Measurements from ENCODE around the gene ABCE1. TPM values are rescaled to one million over a fixed set of nuclear protein-coding genes. Genes with fewer than 3 reads are reported as not detected.

The ABCE1 gene
- total and polyA plus RNA-seq, 2 of the 8 experiments (the other 6 are each of a cell fraction or from before 2014, with no cell fraction given), result 43.7 to 126 TPM

- H4K8ac ChIP-seq (ENCODE audit: extremely low read depth, insufficient read depth, low read length), result no peak overlapping the region
- H3K79me2 ChIP-seq (ENCODE audit: control insufficient read depth in 1 of 2, insufficient read depth in 2 of 2, low read length in 2 of 2), result no peaks in the 10 kb centered on the region
- no peak overlapping the region for H3K27ac ChIP-seq (ENCODE audit: low read depth, low read length)
- no peaks in the 10 kb centered on the region for H3K79me1 ChIP-seq (ENCODE audit: low read depth, low read length)
- no peak overlapping the region for H2BK15ac ChIP-seq (ENCODE audit: low read length)
- no peak overlapping the region for H2AFZ ChIP-seq (ENCODE audit: low read length)
- no peak overlapping the region for H2BK12ac ChIP-seq (ENCODE audit: low read depth, low read length)
- no peak overlapping the region for H2AK5ac ChIP-seq (ENCODE audit: low read depth, low read length)
- H3K4me1 ChIP-seq (replicated peaks in 1 of 4; ENCODE audit: control insufficient read depth in 3 of 4, insufficient read depth in 4 of 4, low read length in 3 of 4), result no peaks in the 10 kb centered on the region
- no peak overlapping the region for H2BK120ac ChIP-seq (replicated peaks; ENCODE audit: low read depth, low read length)
- H3K9ac ChIP-seq (replicated peaks in 1 of 4; ENCODE audit: extremely low read depth in 1 of 4, low read depth in 3 of 4, low read length in 3 of 4), result no peak overlapping the region
- no peak overlapping the region for H3K14ac ChIP-seq (ENCODE audit: insufficient read length)
- H2BK20ac ChIP-seq (ENCODE audit: low read length), result no peak overlapping the region
- H3K18ac ChIP-seq (ENCODE audit: extremely low read depth, low read length), result no peak overlapping the region
- FAIRE-seq (no peak), DNase-seq (ENCODE audit: low read depth in 1 of 2, low spot score in 2 of 2) (no peak)
- H3K4ac ChIP-seq (replicated peaks; ENCODE audit: insufficient read length, low read depth, low read length), result no peak overlapping the region
- H3K56ac ChIP-seq (replicated peaks; ENCODE audit: insufficient read length, low read depth, low read length), result no peak overlapping the region
- no peak overlapping the region for H4K91ac ChIP-seq (replicated peaks; ENCODE audit: insufficient read length, low read length)
- H3K23me2 ChIP-seq (ENCODE audit: low read depth, low read length), result no peaks in the 10 kb centered on the region
- POLR2A ChIA-PET (ENCODE audit: partially characterized antibody), result no interaction called here
- no peak overlapping the region for H3K23ac ChIP-seq (ENCODE audit: insufficient read length)
- no peak overlapping the region for H4K5ac ChIP-seq (ENCODE audit: insufficient read length, low read depth, low read length)
- TF ChIP-seq GTF2F1 (IDR thresholded peaks at IDR 0.05; ENCODE audit: borderline replicate concordance, low read depth, low read length), result no peak
- TF ChIP-seq CHD1 (IDR thresholded peaks at IDR 0.05; ENCODE audit: low read depth, low read length), result no peak
- no peak for TF ChIP-seq GABPA (IDR thresholded peaks at IDR 0.05; ENCODE audit: borderline replicate concordance, insufficient read depth, low read length)
- no peak for TF ChIP-seq CHD2 (IDR thresholded peaks at IDR 0.05; ENCODE audit: low read length)
- no peak for TF ChIP-seq EP300 (IDR thresholded peaks at IDR 0.05; ENCODE audit: borderline replicate concordance in 1 of 2, low read depth in 2 of 2, low read length in 2 of 2)
- no peak for TF ChIP-seq PHF8 (conservative IDR thresholded peaks at IDR 0.05; ENCODE audit: low read depth, low read length)
- TF ChIP-seq SP2 (IDR thresholded peaks at IDR 0.05; ENCODE audit: low read length), result no peak
- TF ChIP-seq SUZ12 (IDR thresholded peaks at IDR 0.05; ENCODE audit: low read length), result no peak
- TF ChIP-seq CTBP2 (IDR thresholded peaks at IDR 0.05; ENCODE audit: borderline replicate concordance, insufficient read depth, insufficient read length, low read length), result no peak
- no peak for TF ChIP-seq EZH2 (IDR thresholded peaks at IDR 0.05; ENCODE audit: low read depth, low read length, severe bottlenecking)
- no peak for TF ChIP-seq CEBPB (IDR thresholded peaks at IDR 0.05; ENCODE audit: low read depth, low read length)
- TF ChIP-seq E2F6 (IDR thresholded peaks at IDR 0.05), result no peak
- H3K36me3 ChIP-seq (ENCODE audit: control insufficient read depth in 2 of 4, insufficient read depth in 4 of 4, low read length in 3 of 4), result peaks cover 16 to 90% (median 45%) of the 10 kb centered on the region in 4 experiments
- H2BK5ac ChIP-seq (ENCODE audit: low read depth, low read length), result no peak overlapping the region
- no peaks in the 10 kb centered on the region for H3K9me3 ChIP-seq (ENCODE audit: insufficient read depth in 2 of 2, low read depth in 1 of 2, low read length in 1 of 2)
- no peaks in the 10 kb centered on the region for H3K27me3 ChIP-seq (replicated peaks in 1 of 4; ENCODE audit: control insufficient read depth in 3 of 4, extremely low read depth in 1 of 4, insufficient read depth in 3 of 4, low read length in 3 of 4)
- H3K4me3 ChIP-seq (ENCODE audit: extremely low read depth in 1 of 4, insufficient read depth in 2 of 4, low read depth in 3 of 4, low read length in 4 of 4), result no peak overlapping the region
- 95% methylated on average over 3 of the region's 3 CpGs; no CpG with 5 or more reads in 1 of the 2 experiments for WGBS, 2 experiments (ENCODE audit: extremely low coverage in 1 of 2, insufficient coverage in 1 of 2, insufficient read length in 1 of 2, insufficient replicate concordance in 2 of 2, low coverage in 1 of 2, low lambda C conversion rate in 2 of 2, missing lambda C conversion rate in 1 of 2)
- peaks cover 3% of the 10 kb centered on the region in 2 experiments for H4K20me1 ChIP-seq (replicated peaks in 1 of 2; ENCODE audit: control insufficient read depth in 1 of 2, insufficient read depth in 2 of 2, low read length in 2 of 2)
- CTCF ChIA-PET (ENCODE audit: partially characterized antibody), result no interaction called here
- H3K4me2 ChIP-seq (ENCODE audit: insufficient read depth in 1 of 2, low read depth in 2 of 2, low read length in 2 of 2), result no peak overlapping the region
Measured at GRCh38 chr4:145148980-145149379, 50.9 kb downstream of the ABCE1 start.
